ENCODE results near the gene INPP5A.

DNA sequence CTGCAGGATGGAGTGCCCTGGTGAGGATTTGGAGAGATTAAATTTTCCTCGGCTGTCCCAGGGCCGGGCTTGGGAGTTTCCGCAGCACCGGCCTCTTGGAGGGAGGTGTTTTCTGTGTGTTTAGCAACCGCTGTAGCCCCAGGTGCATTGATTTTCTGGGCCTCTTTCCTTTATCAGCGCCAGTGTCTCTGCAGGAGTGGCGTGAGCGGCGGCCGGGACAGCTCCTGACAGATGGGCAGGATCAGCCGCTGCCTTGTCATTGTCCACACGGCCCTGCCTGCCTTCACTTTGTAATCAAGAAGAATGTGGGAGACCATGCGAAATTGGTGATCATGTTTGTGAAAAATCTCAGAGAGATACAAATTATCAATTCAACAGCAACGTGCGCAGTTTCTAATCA is 216.0 kb downstream of the INPP5A start:
- TF ChIP-seq, protein P1, sequence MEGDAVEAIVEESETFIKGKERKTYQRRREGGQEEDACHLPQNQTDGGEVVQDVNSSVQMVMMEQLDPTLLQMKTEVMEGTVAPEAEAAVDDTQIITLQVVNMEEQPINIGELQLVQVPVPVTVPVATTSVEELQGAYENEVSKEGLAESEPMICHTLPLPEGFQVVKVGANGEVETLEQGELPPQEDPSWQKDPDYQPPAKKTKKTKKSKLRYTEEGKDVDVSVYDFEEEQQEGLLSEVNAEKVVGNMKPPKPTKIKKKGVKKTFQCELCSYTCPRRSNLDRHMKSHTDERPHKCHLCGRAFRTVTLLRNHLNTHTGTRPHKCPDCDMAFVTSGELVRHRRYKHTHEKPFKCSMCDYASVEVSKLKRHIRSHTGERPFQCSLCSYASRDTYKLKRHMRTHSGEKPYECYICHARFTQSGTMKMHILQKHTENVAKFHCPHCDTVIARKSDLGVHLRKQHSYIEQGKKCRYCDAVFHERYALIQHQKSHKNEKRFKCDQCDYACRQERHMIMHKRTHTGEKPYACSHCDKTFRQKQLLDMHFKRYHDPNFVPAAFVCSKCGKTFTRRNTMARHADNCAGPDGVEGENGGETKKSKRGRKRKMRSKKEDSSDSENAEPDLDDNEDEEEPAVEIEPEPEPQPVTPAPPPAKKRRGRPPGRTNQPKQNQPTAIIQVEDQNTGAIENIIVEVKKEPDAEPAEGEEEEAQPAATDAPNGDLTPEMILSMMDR (IDR thresholded peaks at IDR 0.05) = no peak
- TF ChIP-seq POLR2A (IDR thresholded peaks at IDR 0.05) = no peak
